Liver (tissue), 9 donors: ENCODE measurements around the gene GTF2F2. TPM values are rescaled to one million over a fixed set of nuclear protein-coding genes. Genes with fewer than 3 reads are reported as not detected.

Experiments used
- DNase-seq: peaks from one replicate; pipeline ENCODE4 v3.0.0-alpha.2; 2017; ENCODE audit warnings: low spot score
- H3K27ac ChIP-seq, 2 donors: one replicate each; pipeline ENCODE4 v1.7.0; 2013; ENCODE audit warnings: inconsistent platforms in 2 of 2, low read length in 2 of 2, control low read depth in 1 of 2, low read depth in 1 of 2, mild to moderate bottlenecking in 1 of 2
- H3K27me3 ChIP-seq, 4 donors: one replicate each; pipeline versions ENCODE4 v1.6.1 to v1.7.0; 2013; ENCODE audit warnings: low read length in 3 of 4, inconsistent platforms in 1 of 4, mild to moderate bottlenecking in 1 of 4, moderate library complexity in 1 of 4; ENCODE audit not compliant: control insufficient read depth in 4 of 4, insufficient read depth in 4 of 4
- H3K36me3 ChIP-seq, 4 donors: one replicate each; pipeline versions ENCODE4 v1.6.1 to v1.7.0; 2013; ENCODE audit warnings: low read length in 3 of 4, mild to moderate bottlenecking in 3 of 4, low read depth in 1 of 4, moderate library complexity in 1 of 4; ENCODE audit not compliant: control insufficient read depth in 4 of 4, insufficient read depth in 3 of 4
- H3K4me1 ChIP-seq, 4 donors: one replicate each; pipeline versions ENCODE4 v1.6.1 to v1.7.0; 2013; ENCODE audit warnings: low read length in 3 of 4, mild to moderate bottlenecking in 3 of 4, moderate library complexity in 1 of 4; ENCODE audit not compliant: control insufficient read depth in 4 of 4, insufficient read depth in 4 of 4
- H3K4me3 ChIP-seq, 3 donors: one replicate each; pipeline versions ENCODE4 v1.6.1 to v1.7.0; 2013; ENCODE audit warnings: low read length in 3 of 3, control low read depth in 1 of 3, low read depth in 1 of 3, mild to moderate bottlenecking in 1 of 3
- H3K9ac ChIP-seq, 2 donors: one replicate each; pipeline ENCODE4 v1.7.0; 2013; ENCODE audit warnings: low read length in 2 of 2, mild to moderate bottlenecking in 2 of 2, moderate library complexity in 2 of 2, control low read depth in 1 of 2, low read depth in 1 of 2
- H3K9me3 ChIP-seq, 4 donors: one replicate each; pipeline versions ENCODE4 v1.6.1 to v1.7.0; 2013; ENCODE audit warnings: low read length in 3 of 4; ENCODE audit not compliant: control insufficient read depth in 4 of 4
- EGR1 ChIP-seq, 2 donors: IDR thresholded peaks; 2 replicates each; pipeline ENCODE4 v1.6.1; 2016 to 2018; ENCODE audit warnings: antibody characterized with exemption in 2 of 2, low read depth in 2 of 2
- FOXA1 ChIP-seq: IDR thresholded peaks from 2 replicates; pipeline ENCODE4 v1.6.1; 2016; ENCODE audit warnings: antibody characterized with exemption
- GABPA ChIP-seq, 2 donors: IDR thresholded peaks in 1 of 2; conservative IDR thresholded peaks in 1 of 2; 2 replicates each; pipeline ENCODE4 v1.6.1; 2016; ENCODE audit warnings: antibody characterized with exemption in 2 of 2, mild to moderate bottlenecking in 1 of 2, moderate library complexity in 1 of 2
- HNF4A ChIP-seq, 2 donors: conservative IDR thresholded peaks; 2 replicates each; pipeline ENCODE4 v1.6.1; 2016; ENCODE audit warnings: antibody characterized with exemption in 2 of 2, mild to moderate bottlenecking in 2 of 2
- HNF4G ChIP-seq: IDR thresholded peaks from 2 replicates; pipeline ENCODE4 v1.6.1; 2016; ENCODE audit warnings: antibody characterized with exemption
- JUND ChIP-seq, 2 donors: IDR thresholded peaks; 2 replicates each; pipeline ENCODE4 v1.6.1; 2016; ENCODE audit warnings: antibody characterized with exemption in 2 of 2
- NR2F2 ChIP-seq: IDR thresholded peaks from 2 replicates; pipeline ENCODE4 v1.6.1; 2016; ENCODE audit warnings: antibody characterized with exemption
- RAD21 ChIP-seq, 2 donors: IDR thresholded peaks; 2 replicates each; pipeline ENCODE4 v1.6.1; 2016; ENCODE audit warnings: antibody characterized with exemption in 2 of 2, mild to moderate bottlenecking in 2 of 2
- RXRA ChIP-seq, 2 donors: IDR thresholded peaks; 2 replicates each; pipeline ENCODE4 v1.6.1; 2017 to 2018; ENCODE audit warnings: antibody characterized with exemption in 2 of 2, mild to moderate bottlenecking in 1 of 2
- SP1 ChIP-seq: IDR thresholded peaks from 2 replicates; pipeline ENCODE4 v1.6.1; 2018; ENCODE audit warnings: antibody characterized with exemption, mild to moderate bottlenecking
- TAF1 ChIP-seq: conservative IDR thresholded peaks from 2 replicates; pipeline ENCODE4 v1.6.1; 2016; ENCODE audit warnings: antibody characterized with exemption, mild to moderate bottlenecking
- YY1 ChIP-seq: IDR thresholded peaks from 2 replicates; pipeline ENCODE4 v1.6.1; 2016; ENCODE audit warnings: antibody characterized with exemption, mild to moderate bottlenecking
- WGBS: extraction: QIAGEN DNeasy Blood & Tissue Kit; methylation state at CpG from one replicate; pipeline ENCODE4 v1.1.7; 2013; 5-methylcytosine and 5-hydroxymethylcytosine counted together
- polyA plus RNA-seq, 2 donors: library from polyadenylated mRNA; stranded (reverse) in 1 of 2; unstranded in 1 of 2; fragments of 200-250 nt in 1 of 2; fragments of >200 nt in 1 of 2; fragmentation: Nextera tagmentation in 1 of 2; extraction: Ambion mirVana in 1 of 2; gene quantifications; one replicate each; pipeline versions ENCODE4 v1.2.1 to v1.2.3, GENCODE V29; 2013 to 2015
- total RNA-seq, 2 donors: library from RNA; depleted of rRNA; stranded (reverse); fragments of >200 nt; gene quantifications; one replicate each; pipeline ENCODE4 v1.2.3, GENCODE V29; 2014
- TF ChIP-seq, protein P1 (sequence below): IDR thresholded peaks from 2 replicates; pipeline ENCODE4 v1.6.1; 2016; ENCODE audit warnings: antibody characterized with exemption
- TF ChIP-seq, protein P2 (sequence below): IDR thresholded peaks from 2 replicates; pipeline ENCODE4 v1.6.1; 2016; ENCODE audit warnings: antibody characterized with exemption
- TF ChIP-seq, protein P3 (sequence below): IDR thresholded peaks from 2 replicates; pipeline ENCODE4 v1.6.1; 2016; ENCODE audit warnings: antibody characterized with exemption, mild to moderate bottlenecking
- donor health status: healthy.
- donor health status: healthy.
- donor health status: healthy.
- donor health status: healthy.
- donor health status: healthy.

Gene GTF2F2
- total and polyA plus RNA-seq, 4 donors, result 6.0 to 8.5 (median 7.3) TPM

DNA sequence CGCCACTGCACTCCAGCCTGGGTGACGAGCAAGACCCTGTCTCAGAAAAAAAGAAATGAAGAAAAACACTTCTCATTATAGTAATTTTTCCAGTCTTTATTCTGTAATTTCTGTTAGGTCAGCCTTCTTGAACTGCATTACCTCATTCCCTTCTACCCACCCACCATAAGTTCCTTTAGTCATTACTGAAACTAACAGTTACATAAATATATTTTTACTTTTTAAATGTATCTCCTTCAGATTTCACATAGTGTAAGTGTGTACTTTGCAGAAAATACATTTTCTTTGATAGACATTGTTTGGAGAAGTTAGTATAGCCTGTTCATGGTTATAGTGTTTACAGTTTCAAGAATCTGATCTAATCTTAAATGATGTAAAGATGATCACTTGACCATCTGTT lies 112.3 kb downstream of the GTF2F2 start (continued):
- TF ChIP-seq YY1 (no peak), TAF1 (no peak)

DNA sequence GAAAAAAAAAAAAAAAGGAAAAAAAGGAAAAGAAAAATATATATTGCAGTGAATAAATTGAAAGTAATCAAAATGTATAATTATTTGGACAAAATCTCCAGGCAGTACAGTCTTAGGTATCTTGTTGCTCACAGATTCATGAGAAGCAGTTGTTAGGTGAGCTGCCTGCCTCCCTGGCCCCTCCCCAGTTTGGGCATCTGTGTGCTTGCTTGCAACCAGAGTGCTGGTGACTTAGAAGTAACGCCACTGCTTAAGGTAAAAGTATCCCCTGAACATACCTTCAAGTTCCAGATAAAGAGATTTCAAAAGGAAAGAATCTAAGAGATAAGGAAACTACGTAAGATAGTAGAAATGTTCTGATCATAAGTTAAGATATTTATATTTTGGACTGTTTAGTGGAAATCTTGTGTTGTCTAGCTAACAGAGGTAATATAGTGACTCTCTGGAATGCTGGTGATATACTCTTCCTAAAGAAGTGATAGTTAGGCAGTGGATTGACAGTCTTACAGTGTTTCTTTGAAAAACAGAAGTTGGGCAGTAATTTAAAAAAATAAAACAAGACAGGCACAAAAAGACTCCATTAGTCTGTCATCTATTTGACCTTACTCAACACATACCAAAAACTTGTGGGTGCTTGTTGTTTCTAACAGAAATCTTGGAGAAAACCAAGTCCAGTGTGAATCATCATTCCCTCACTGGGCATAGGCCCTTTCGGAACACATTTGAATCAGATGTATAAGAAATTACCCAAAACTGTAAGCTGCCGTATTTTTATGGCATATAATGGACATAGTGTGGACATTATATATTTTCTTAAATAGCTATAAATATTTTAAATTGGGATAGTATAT lies 118.9 kb downstream of the GTF2F2 start:
- no peaks in the 10 kb centered on the region for H3K27me3 ChIP-seq
- H3K4me3 ChIP-seq, result no peak overlapping the region
- H3K9me3 ChIP-seq, result no peaks in the 10 kb centered on the region
- no peaks in the 10 kb centered on the region for H3K36me3 ChIP-seq
- peaks cover 0 to 17% (median 10%) of the 10 kb centered on the region in 4 donors for H3K4me1 ChIP-seq
- TF ChIP-seq EGR1 (IDR thresholded peaks at IDR 0.05; ENCODE audit: low read depth in 2 of 2) (no peak), FOXA1 (no peak), GABPA (IDR thresholded peaks at IDR 0.05 in 1 of 2, conservative IDR thresholded peaks at IDR 0.05 in 1 of 2) (no peak), SP1 (no peak), JUND (IDR thresholded peaks at IDR 0.05) (no peak), HNF4G (no peak), RAD21 (IDR thresholded peaks at IDR 0.05) (no peak), TAF1 (no peak), NR2F2 (no peak)
- TF ChIP-seq, protein P1, sequence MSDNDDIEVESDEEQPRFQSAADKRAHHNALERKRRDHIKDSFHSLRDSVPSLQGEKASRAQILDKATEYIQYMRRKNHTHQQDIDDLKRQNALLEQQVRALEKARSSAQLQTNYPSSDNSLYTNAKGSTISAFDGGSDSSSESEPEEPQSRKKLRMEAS, result no peak
- DNase-seq, result no peak
- no peak overlapping the region for H3K9ac ChIP-seq
- WGBS, result 96% methylated on average over 4 of the region's 4 CpGs
- H3K27ac ChIP-seq, result no peak overlapping the region

DNA sequence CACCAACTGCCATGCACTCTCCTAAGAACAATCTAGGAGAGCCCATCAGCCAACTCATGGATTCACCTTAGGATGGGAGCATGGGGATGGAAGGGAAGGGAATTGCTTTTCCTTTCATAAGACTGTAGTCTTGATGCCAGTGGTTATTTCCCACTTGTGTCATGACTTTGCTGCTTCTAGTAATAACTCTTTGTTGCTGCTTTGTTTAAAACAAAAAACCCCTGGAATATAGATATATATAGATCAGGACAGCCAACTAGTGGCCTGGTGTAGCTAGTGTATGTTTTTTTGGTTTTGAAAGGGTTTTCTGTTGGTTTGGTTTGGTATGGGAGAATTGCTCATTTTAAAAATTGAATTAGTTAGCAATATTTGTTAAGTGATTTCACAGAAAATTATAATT lies 119.8 kb downstream of the GTF2F2 start:
- H3K4me3 ChIP-seq, result no peak overlapping the region
- H3K27me3 ChIP-seq, result no peaks in the 10 kb centered on the region
- H3K27ac ChIP-seq, result no peak overlapping the region
- H3K4me1 ChIP-seq, result peaks cover 0 to 17% (median 10%) of the 10 kb centered on the region in 4 donors
- no peaks in the 10 kb centered on the region for H3K9me3 ChIP-seq
- H3K9ac ChIP-seq, result no peak overlapping the region
- H3K36me3 ChIP-seq, result no peaks in the 10 kb centered on the region
- DNase-seq, result no peak
- TF ChIP-seq SP1 (no peak), RXRA (IDR thresholded peaks at IDR 0.05) (no peak), FOXA1 (no peak), TAF1 (no peak), HNF4A (conservative IDR thresholded peaks at IDR 0.05) (no peak), YY1 (no peak), JUND (IDR thresholded peaks at IDR 0.05) (no peak)
- TF ChIP-seq, protein P2, sequence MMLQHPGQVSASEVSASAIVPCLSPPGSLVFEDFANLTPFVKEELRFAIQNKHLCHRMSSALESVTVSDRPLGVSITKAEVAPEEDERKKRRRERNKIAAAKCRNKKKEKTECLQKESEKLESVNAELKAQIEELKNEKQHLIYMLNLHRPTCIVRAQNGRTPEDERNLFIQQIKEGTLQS, result no peak
- TF ChIP-seq, protein P3, sequence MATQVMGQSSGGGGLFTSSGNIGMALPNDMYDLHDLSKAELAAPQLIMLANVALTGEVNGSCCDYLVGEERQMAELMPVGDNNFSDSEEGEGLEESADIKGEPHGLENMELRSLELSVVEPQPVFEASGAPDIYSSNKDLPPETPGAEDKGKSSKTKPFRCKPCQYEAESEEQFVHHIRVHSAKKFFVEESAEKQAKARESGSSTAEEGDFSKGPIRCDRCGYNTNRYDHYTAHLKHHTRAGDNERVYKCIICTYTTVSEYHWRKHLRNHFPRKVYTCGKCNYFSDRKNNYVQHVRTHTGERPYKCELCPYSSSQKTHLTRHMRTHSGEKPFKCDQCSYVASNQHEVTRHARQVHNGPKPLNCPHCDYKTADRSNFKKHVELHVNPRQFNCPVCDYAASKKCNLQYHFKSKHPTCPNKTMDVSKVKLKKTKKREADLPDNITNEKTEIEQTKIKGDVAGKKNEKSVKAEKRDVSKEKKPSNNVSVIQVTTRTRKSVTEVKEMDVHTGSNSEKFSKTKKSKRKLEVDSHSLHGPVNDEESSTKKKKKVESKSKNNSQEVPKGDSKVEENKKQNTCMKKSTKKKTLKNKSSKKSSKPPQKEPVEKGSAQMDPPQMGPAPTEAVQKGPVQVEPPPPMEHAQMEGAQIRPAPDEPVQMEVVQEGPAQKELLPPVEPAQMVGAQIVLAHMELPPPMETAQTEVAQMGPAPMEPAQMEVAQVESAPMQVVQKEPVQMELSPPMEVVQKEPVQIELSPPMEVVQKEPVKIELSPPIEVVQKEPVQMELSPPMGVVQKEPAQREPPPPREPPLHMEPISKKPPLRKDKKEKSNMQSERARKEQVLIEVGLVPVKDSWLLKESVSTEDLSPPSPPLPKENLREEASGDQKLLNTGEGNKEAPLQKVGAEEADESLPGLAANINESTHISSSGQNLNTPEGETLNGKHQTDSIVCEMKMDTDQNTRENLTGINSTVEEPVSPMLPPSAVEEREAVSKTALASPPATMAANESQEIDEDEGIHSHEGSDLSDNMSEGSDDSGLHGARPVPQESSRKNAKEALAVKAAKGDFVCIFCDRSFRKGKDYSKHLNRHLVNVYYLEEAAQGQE, result no peak
